Colonic mucosa (tissue), 4 donors: Measurements from ENCODE around the gene CCDC24. TPM values are rescaled to one million over a fixed set of nuclear protein-coding genes. Genes with fewer than 3 reads are reported as not detected.

Experiments
- DNase-seq: peaks from one replicate; pipeline ENCODE4 v3.0.0-alpha.2; 2020
- H3K27ac ChIP-seq: fragments of 200-600 bp; one replicate; pipeline ENCODE4 v1.8.0; 2021
- H3K27me3 ChIP-seq: fragments of 200-600 bp; one replicate; pipeline ENCODE4 v1.8.0; 2021
- H3K36me3 ChIP-seq: fragments of 200-600 bp; one replicate; pipeline ENCODE4 v1.8.0; 2021
- H3K4me1 ChIP-seq: fragments of 200-600 bp; one replicate; pipeline ENCODE4 v1.8.0; 2021; ENCODE audit warnings: mild to moderate bottlenecking
- H3K4me3 ChIP-seq: fragments of 200-600 bp; one replicate; pipeline ENCODE4 v1.8.0; 2021
- H3K9ac ChIP-seq, 2 donors: one replicate each; pipeline ENCODE4 v1.7.0; 2013; ENCODE audit warnings: control low read depth in 2 of 2, low read depth in 2 of 2, low read length in 2 of 2
- H3K9me3 ChIP-seq: fragments of 200-600 bp; one replicate; pipeline ENCODE4 v1.8.0; 2021
- intact Hi-C: fragments of 100-400 bp; cut with DNase I; formaldehyde crosslinking; loops from one replicate; pipeline ENCODE4 v1.14.1; 2022
- total RNA-seq, 2 donors: library from RNA; stranded (reverse); fragmentation: NEBNext Ultra II Directional in 1 of 2; extraction: Animal tissue kit (Norgen Biotek cat#: 25700) in 1 of 2; gene quantifications; one replicate each; pipeline ENCODE4 v1.2.1, GENCODE V29; 2021
- TF ChIP-seq, protein P1 (sequence below): fragments of 200-600 bp; IDR thresholded peaks from one replicate; pipeline ENCODE4 v1.8.0; 2022; ENCODE audit warnings: antibody characterized with exemption, mild to moderate bottlenecking
- donor health status: healthy.
- donor health status: DM: no; HTN: no; CAD: no.
- donor health status: DM: no; HTN: no; CAD: no.

CCDC24 gene
- total RNA-seq, 2 donors from 2014 or later = 20.3 to 24.6 TPM

- peak overlapping the region; percentile 79 to 82 for H3K9ac ChIP-seq
Measured at GRCh38 chr1:44030605-44031251, 39.3 kb downstream of the CCDC24 start.

DNA sequence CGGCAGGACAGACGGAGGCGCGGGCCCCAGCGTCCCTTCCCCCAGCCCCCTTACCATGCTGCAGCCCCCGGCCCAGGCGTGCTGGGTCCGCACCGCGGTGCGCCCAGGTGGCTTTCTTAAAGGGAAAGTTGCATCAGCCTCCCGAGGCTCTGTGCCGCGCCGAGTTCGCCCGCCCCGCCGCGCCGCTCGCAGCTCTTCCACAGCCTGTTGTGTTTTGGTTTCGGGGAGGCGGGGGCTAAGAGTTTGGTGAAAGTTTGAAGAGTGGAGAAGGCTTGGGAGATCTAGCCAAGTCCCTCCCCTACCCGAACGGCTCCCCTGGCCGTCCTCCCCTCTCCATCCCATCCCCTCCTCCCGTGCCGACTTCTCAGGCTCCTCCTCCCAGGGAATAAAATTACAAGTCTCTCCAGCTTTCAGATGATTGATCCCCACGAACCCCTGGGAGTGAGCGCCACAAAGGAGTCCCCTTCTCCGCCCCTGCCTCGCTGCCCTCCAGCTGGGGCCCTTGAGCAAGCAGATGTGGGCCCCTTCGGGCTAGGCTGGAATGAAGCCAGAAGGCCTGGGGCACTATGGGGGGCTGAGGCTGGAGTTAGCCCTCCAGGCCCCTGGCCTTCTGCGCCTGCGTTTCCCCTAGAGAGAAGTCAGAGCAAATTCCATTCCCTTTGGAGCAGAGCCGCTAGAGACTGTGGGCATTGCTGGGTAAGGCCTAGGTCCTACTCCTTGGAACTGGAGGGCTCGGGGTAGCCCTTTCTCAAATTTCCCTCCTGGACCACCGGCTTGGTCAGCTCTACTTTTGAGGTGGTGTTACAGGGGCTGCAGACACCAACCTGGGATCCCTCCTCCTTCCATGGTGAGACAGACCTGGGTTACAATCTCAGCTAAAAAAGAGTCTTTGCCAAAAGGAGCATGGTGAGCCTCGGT is 40.1 kb downstream of the CCDC24 start, which contains the start of gene SLC6A9:
SLC6A9 (minus strand) TSS at position 211 of the 918 bp plus-strand sequence. CDS start 7,185 bp downstream, outside the sequence.
- Histone ChIP-seq H3K4me1 (peaks cover 15% of the 10 kb centered on the region), H3K36me3 (no peaks in the 10 kb centered on the region), H3K4me3 (peak within 1 kb of the TSS; percentile 84), H3K9ac (peak within 1 kb of the TSS; percentile 79 to 82), H3K27me3 (no peaks in the 10 kb centered on the region), H3K27ac (peak within 1 kb of the TSS; percentile 91), H3K9me3 (no peaks in the 10 kb centered on the region)
- intact Hi-C loops = loop anchor here (10.0 kb wide), 1 partner anchor 267 kb away; no protein-coding TSS in a partner anchor
- peak; percentile 79 for DNase-seq
- TF ChIP-seq, protein P1, sequence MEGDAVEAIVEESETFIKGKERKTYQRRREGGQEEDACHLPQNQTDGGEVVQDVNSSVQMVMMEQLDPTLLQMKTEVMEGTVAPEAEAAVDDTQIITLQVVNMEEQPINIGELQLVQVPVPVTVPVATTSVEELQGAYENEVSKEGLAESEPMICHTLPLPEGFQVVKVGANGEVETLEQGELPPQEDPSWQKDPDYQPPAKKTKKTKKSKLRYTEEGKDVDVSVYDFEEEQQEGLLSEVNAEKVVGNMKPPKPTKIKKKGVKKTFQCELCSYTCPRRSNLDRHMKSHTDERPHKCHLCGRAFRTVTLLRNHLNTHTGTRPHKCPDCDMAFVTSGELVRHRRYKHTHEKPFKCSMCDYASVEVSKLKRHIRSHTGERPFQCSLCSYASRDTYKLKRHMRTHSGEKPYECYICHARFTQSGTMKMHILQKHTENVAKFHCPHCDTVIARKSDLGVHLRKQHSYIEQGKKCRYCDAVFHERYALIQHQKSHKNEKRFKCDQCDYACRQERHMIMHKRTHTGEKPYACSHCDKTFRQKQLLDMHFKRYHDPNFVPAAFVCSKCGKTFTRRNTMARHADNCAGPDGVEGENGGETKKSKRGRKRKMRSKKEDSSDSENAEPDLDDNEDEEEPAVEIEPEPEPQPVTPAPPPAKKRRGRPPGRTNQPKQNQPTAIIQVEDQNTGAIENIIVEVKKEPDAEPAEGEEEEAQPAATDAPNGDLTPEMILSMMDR = no peak

More at GRCh38 chr1:44030605-44031251, 39.3 kb downstream of the CCDC24 start:
- Histone ChIP-seq H3K36me3 (no peaks in the 10 kb centered on the region), H3K4me3 (peak overlapping the region; percentile 84), H3K4me1 (peaks cover 22% of the 10 kb centered on the region), H3K9me3 (no peaks in the 10 kb centered on the region), H3K27me3 (no peaks in the 10 kb centered on the region), H3K27ac (peak overlapping the region; percentile 91)
- peak; percentile 51 for DNase-seq
- TF ChIP-seq, protein P1 = no peak
- intact Hi-C loops = loop anchor here (10.0 kb wide), 1 partner anchor 266 kb away; no protein-coding TSS in a partner anchor

GRCh38 chr1:44032170-44032790 is 40.9 kb downstream of the CCDC24 start:
- Histone ChIP-seq H3K27ac (peak overlapping the region; percentile 91), H3K36me3 (no peaks in the 10 kb centered on the region), H3K4me1 (peaks cover 15% of the 10 kb centered on the region), H3K9me3 (no peaks in the 10 kb centered on the region), H3K27me3 (no peaks in the 10 kb centered on the region), H3K9ac (peak overlapping the region in 1 of 2 donors; percentile 79), H3K4me3 (no peak overlapping the region)
- DNase-seq = peak; percentile 59
- TF ChIP-seq, protein P1 = no peak
- intact Hi-C loops = loop anchor here (10.0 kb wide), 1 partner anchor 267 kb away; no protein-coding TSS in a partner anchor

GRCh38 chr1:44033041-44033575 is 41.7 kb downstream of the CCDC24 start:
- H3K9me3 ChIP-seq = no peaks in the 10 kb centered on the region
- intact Hi-C loops = loop anchor here (10.0 kb wide), 1 partner anchor 268 kb away; no protein-coding TSS in a partner anchor
- H3K36me3 ChIP-seq = no peaks in the 10 kb centered on the region
- no peaks in the 10 kb centered on the region for H3K27me3 ChIP-seq
- TF ChIP-seq, protein P1 = no peak
- H3K9ac ChIP-seq = peak overlapping the region in 1 of 2 donors; percentile 46
- peaks cover 15% of the 10 kb centered on the region for H3K4me1 ChIP-seq
- DNase-seq = no peak
- peak overlapping the region; percentile 91 for H3K27ac ChIP-seq
- no peak overlapping the region for H3K4me3 ChIP-seq
